DND-41 (cell line): ENCODE data around the gene ARG1.

Source experiments
- CTCF ChIP-seq: IDR thresholded peaks from 2 replicates; pipeline ENCODE4 v1.5.1; 2012; ENCODE audit warnings: borderline replicate concordance, low read length, moderate library complexity, mild to moderate bottlenecking; ENCODE audit not compliant: poor library complexity, severe bottlenecking; ENCODE audit errors: extremely low read depth
- EZH2 ChIP-seq: IDR thresholded peaks from 3 replicates; pipeline ENCODE4 v1.6.1; 2012; ENCODE audit warnings: borderline replicate concordance, low read depth, mild to moderate bottlenecking, moderate library complexity, low read length, inconsistent platforms; ENCODE audit not compliant: severe bottlenecking

GRCh38 chr6:131548441-131548840 is 24.6 kb upstream of the ARG1 start:
- TF ChIP-seq CTCF = no peak
- TF ChIP-seq EZH2 = no peak
